ENCODE measurements around the gene GSTM5.
"Not testable (repeated sequence)": the region's sequence is repeated elsewhere in the genome, so short reads cannot be mapped to it uniquely, and the experiment has no call there.

The GSTM5 gene

GRCh38 chr1:109697861-109698260, 14.2 kb upstream of the GSTM5 start:
- not testable (repeated sequence) for DNase-seq

- DNase-seq: not testable (repeated sequence)
These were observed 9.1 kb upstream of the GSTM5 start for GRCh38 chr1:109702940-109703339.

GRCh38 chr1:109704173-109704572, 7.9 kb upstream of the GSTM5 start:
- no peak for DNase-seq

GRCh38 chr1:109705411-109705810, 6.6 kb upstream of the GSTM5 start:
- no peak for DNase-seq

- not testable (repeated sequence) for DNase-seq
These were observed 3.1 kb upstream of the GSTM5 start for GRCh38 chr1:109708949-109709348.

- not testable (repeated sequence) for DNase-seq
These were observed 2.2 kb upstream of the GSTM5 start for GRCh38 chr1:109709822-109710221.

GRCh38 chr1:109712321-109712864, 342 bp downstream of the GSTM5 start:
- no peak for DNase-seq

- DNase-seq: no peak
These were observed 1.6 kb downstream of the GSTM5 start for GRCh38 chr1:109713636-109714035.

GRCh38 chr1:109714661-109715372, 2.8 kb downstream of the GSTM5 start:
- DNase-seq: no peak

- DNase-seq: no peak
These were observed 4.1 kb downstream of the GSTM5 start for GRCh38 chr1:109716121-109716520.

GRCh38 chr1:109716570-109717090, 4.6 kb downstream of the GSTM5 start:
- no peak for DNase-seq

- DNase-seq: no peak
These were observed 5.7 kb downstream of the GSTM5 start for GRCh38 chr1:109717729-109718128.

GRCh38 chr1:109718495-109718894, 6.4 kb downstream of the GSTM5 start:
- no peak for DNase-seq

- DNase-seq: no peak
These were observed 7.3 kb downstream of the GSTM5 start for GRCh38 chr1:109719337-109719837.

- no peak for DNase-seq
These were observed 9.0 kb downstream of the GSTM5 start for GRCh38 chr1:109721042-109721441.

- DNase-seq: no peak
These were observed 9.9 kb downstream of the GSTM5 start for GRCh38 chr1:109721971-109722370.

- no peak for DNase-seq
These were observed 11.0 kb downstream of the GSTM5 start for GRCh38 chr1:109722908-109723691.

- no peak for DNase-seq
These were observed 12.9 kb downstream of the GSTM5 start for GRCh38 chr1:109724933-109725332.

GRCh38 chr1:109725510-109725909, 13.5 kb downstream of the GSTM5 start:
- no peak for DNase-seq

- no peak for DNase-seq
These were observed 14.0 kb downstream of the GSTM5 start for GRCh38 chr1:109726007-109726406.

- DNase-seq: no peak
These were observed 14.8 kb downstream of the GSTM5 start for GRCh38 chr1:109726728-109727373.

- no peak for DNase-seq
These were observed 16.8 kb downstream of the GSTM5 start for GRCh38 chr1:109728870-109729269.

- DNase-seq: no peak
These were observed 18.6 kb downstream of the GSTM5 start for GRCh38 chr1:109730666-109731065.
